ENCODE data around the gene CR1. TPM values are rescaled to one million over a fixed set of nuclear protein-coding genes. Genes with fewer than 3 reads are reported as not detected.

CR1 gene
- total and polyA plus RNA-seq, 9 of the 15 experiments (the other 6 are each of a cell fraction or from before 2014, with no cell fraction given), result 0.07 to 0.47 (median 0.18) TPM

DNA sequence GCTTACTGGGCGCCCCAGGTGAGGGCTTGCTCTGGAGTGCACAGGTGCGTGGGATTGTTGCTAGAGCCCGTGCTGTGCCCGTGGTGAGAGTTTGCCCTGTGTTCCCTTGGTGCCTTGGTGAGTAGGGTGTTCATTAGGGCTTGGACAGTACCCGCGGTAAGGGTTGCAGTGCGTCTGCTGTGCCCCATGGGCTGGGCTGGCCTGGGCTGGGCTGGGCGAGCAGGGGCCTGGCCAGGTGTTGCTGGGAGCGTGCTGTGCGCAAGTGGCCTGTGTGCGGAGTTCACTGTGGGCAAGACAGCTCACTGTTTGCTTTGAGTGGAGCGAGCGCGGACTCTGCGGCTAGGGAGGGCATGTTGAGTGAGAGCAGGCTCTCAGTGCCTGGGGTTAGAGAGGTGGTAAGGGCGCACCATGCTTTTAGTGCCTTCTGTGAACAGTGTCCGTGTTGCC is 149.7 kb downstream of the CR1 start (continued):
- TF ChIP-seq ZNF165 (CRISPR knock-in tag; IDR thresholded peaks at IDR 0.05; ENCODE audit: borderline replicate concordance) (no peak), MAX (CRISPR knock-in tag; IDR thresholded peaks at IDR 0.05) (0 out of 2 replicates have a peak, but pooled peaks have one; percentile 4), CBFB (CRISPR knock-in tag; IDR thresholded peaks at IDR 0.05) (peak; percentile 77; the same call in 1 of the 2 replicates), NR1H2 (CRISPR knock-in tag; IDR thresholded peaks at IDR 0.05) (no peak; the same call in 1 of the 2 replicates), HIVEP1 (CRISPR knock-in tag; IDR thresholded peaks at IDR 0.05) (no peak), ZNF655 (CRISPR knock-in tag; IDR thresholded peaks at IDR 0.05) (no peak), ZNF584 (CRISPR knock-in tag; IDR thresholded peaks at IDR 0.05; ENCODE audit: low read depth) (no peak), PHF21A (IDR thresholded peaks at IDR 0.05; ENCODE audit: borderline replicate concordance, low read depth) (no peak), IFI16 (CRISPR knock-in tag; IDR thresholded peaks at IDR 0.05) (no peak), RCOR1 (IDR thresholded peaks at IDR 0.05; ENCODE audit: borderline replicate concordance in 1 of 2, low read depth in 2 of 2, low read length in 2 of 2) (no peak), MLLT1 (IDR thresholded peaks at IDR 0.05) (peak in 1 of 2 experiments; percentile 56; a peak in 3 of 4 replicates), HOXB6 (CRISPR knock-in tag; IDR thresholded peaks at IDR 0.05; ENCODE audit: borderline replicate concordance) (no peak), RBM14 (IDR thresholded peaks at IDR 0.05; ENCODE audit: borderline replicate concordance, insufficient read depth, low read depth, low read length) (0 out of 2 replicates have a peak, but pooled peaks have one; percentile 26), RBFOX2 (IDR thresholded peaks at IDR 0.05; ENCODE audit: low read depth, low read length) (peak; percentile 17; the same call in 1 of the 2 replicates), KDM4B (IDR thresholded peaks at IDR 0.05; ENCODE audit: borderline replicate concordance in 2 of 2, low read depth in 1 of 2) (0 out of 4 replicates have a peak, but pooled peaks of 1 of the 2 experiments have one; percentile 35), ZFP91 (CRISPR knock-in tag; IDR thresholded peaks at IDR 0.05) (0 out of 2 replicates have a peak, but pooled peaks have one; percentile 10), ZEB2 (IDR thresholded peaks at IDR 0.05) (peak; percentile 80), SAFB2 (IDR thresholded peaks at IDR 0.05; ENCODE audit: borderline replicate concordance, low read depth, low read length, severe bottlenecking) (no peak), RBM15 (IDR thresholded peaks at IDR 0.05; ENCODE audit: insufficient read depth, low read length) (no peak), ESRRA (IDR thresholded peaks at IDR 0.05; ENCODE audit: borderline replicate concordance, low read depth) (no peak), SIX5 (IDR thresholded peaks at IDR 0.05; ENCODE audit: borderline replicate concordance in 1 of 2, insufficient read depth in 1 of 2, low read depth in 1 of 2, low read length in 2 of 2) (no peak), NR2F6 (CRISPR knock-in tag; IDR thresholded peaks at IDR 0.05) (no peak), NRF1 (conservative IDR thresholded peaks at IDR 0.05 in 1 of 2, IDR thresholded peaks at IDR 0.05 in 1 of 2) (peak in 1 of 2 experiments; percentile 63; a peak in 3 of 4 replicates), MYNN (IDR thresholded peaks at IDR 0.05) (peak; percentile 61; the same call in 1 of the 2 replicates), MYNN (CRISPR knock-in tag; IDR thresholded peaks at IDR 0.05) (no peak)
